AG04450 (cell line): Measurements from ENCODE around the gene IL24. TPM values are rescaled to one million over a fixed set of nuclear protein-coding genes. Genes with fewer than 3 reads are reported as not detected.

Experiments used
- CTCF ChIA-PET: fragments of 300-600, 350-600 bp; formaldehyde crosslinking; extraction: SDS; loops from one replicate; lab custom pipeline; 2022; ENCODE audit warnings: antibody characterized with exemption, inconsistent platforms; lab: Charles Lee
- POLR2A ChIA-PET: fragments of 350-600 bp; formaldehyde crosslinking; extraction: SDS; loops from one replicate; lab custom pipeline; 2021; ENCODE audit warnings: antibody characterized with exemption, inconsistent platforms; lab: Yijun Ruan, JAX
- DNase-seq: peaks from one replicate; pipeline ENCODE4 v3.0.0-alpha.2; 2011; ENCODE audit warnings: low read depth, low spot score
- H3K27ac ChIP-seq: one replicate; pipeline ENCODE4 v1.5.1; 2012; ENCODE audit warnings: low read depth, low read length, control low read depth
- H3K27me3 ChIP-seq: one replicate; pipeline ENCODE4 v1.6.0; 2012; ENCODE audit warnings: low read length; ENCODE audit not compliant: control insufficient read depth, insufficient read depth
- H3K4me3 ChIP-seq: 2 replicates; pipeline ENCODE4 v1.5.1; 2011; ENCODE audit warnings: mild to moderate bottlenecking, low read depth, low read length, control low read depth
- H3K9me3 ChIP-seq: 2 replicates; pipeline ENCODE4 v1.5.1; 2012; ENCODE audit warnings: low read length; ENCODE audit not compliant: control insufficient read depth, insufficient read depth
- CTCF ChIP-seq: IDR thresholded peaks from 2 replicates; pipeline ENCODE4 v1.5.1; 2011; ENCODE audit warnings: low read depth, low read length, control low read depth, inconsistent platforms
- polyA plus RNA-seq: library from polyadenylated mRNA; depleted of rRNA; stranded (reverse); fragments of >200 nt; gene quantifications from 2 replicates; pipeline ENCODE4 v1.2.3, GENCODE V29; 2011

Gene IL24
- polyA plus RNA-seq, 1 experiment, result 0.73 TPM

DNA sequence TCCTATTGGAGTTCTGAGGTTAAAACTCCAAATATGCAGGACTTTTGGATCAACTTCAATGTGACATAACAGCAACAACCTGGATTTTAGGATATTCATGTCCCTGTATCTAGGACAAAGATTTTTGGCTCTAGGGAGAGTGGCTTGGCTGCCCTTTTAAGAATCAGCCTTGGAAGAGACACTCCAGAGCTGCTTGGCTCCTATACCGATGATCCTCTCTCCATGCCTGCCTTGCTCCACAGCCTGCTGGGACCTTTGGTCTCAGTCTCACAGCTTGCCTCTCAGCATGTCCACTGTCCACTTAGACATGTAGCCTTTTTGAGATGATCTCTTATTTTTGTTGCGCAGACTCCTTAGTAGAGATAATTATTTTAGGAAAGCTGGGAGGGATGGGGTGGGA lies 29.0 kb downstream of the IL24 start:
- Histone ChIP-seq H3K4me3 (no peak overlapping the region), H3K27ac (no peak overlapping the region), H3K27me3 (peaks cover 3% of the 10 kb centered on the region), H3K9me3 (peaks cover 2% of the 10 kb centered on the region; the same call in 1 of the 2 replicates)
- no peak for DNase-seq
- no peak for TF ChIP-seq CTCF
- CTCF ChIA-PET, result interaction anchor here (0.7 to 1.5 kb wide), 2 partner anchors 9 to 14 kb away, joined by 3 to 9 read pairs; no protein-coding TSS in a partner anchor
- POLR2A ChIA-PET, result interaction anchor here (0.7 kb wide), 2 partner anchors 8 to 290 kb away, joined by 7 to 14 read pairs; no protein-coding TSS in a partner anchor

- Histone ChIP-seq H3K27ac (no peak overlapping the region), H3K4me3 (no peak overlapping the region), H3K27me3 (peaks cover 9% of the 10 kb centered on the region), H3K9me3 (no peaks in the 10 kb centered on the region)
- ChIA-PET CTCF (interaction anchor here (0.6 kb wide), 1 partner anchor 263 kb away, joined by 4 read pairs; no protein-coding TSS in a partner anchor), POLR2A (no interaction called here)
- TF ChIP-seq CTCF, result no peak
- no peak for DNase-seq
Measured at GRCh38 chr1:206929524-206929923, 32.3 kb downstream of the IL24 start.

- Histone ChIP-seq H3K9me3 (no peaks in the 10 kb centered on the region), H3K27me3 (peaks cover 11% of the 10 kb centered on the region), H3K4me3 (no peak overlapping the region), H3K27ac (no peak overlapping the region)
- CTCF ChIA-PET, result no interaction called here
- no peak for DNase-seq
- POLR2A ChIA-PET, result no interaction called here
- no peak for TF ChIP-seq CTCF
Measured at GRCh38 chr1:206930210-206930798, 33.1 kb downstream of the IL24 start.

GRCh38 chr1:206931709-206932108 lies 34.5 kb downstream of the IL24 start:
- DNase-seq, result no peak
- H3K4me3 ChIP-seq, result no peak overlapping the region
- peaks cover 15% of the 10 kb centered on the region for H3K27me3 ChIP-seq
- ChIA-PET CTCF (interaction anchor here (0.6 to 3.0 kb wide), 7 partner anchors 9 to 568 kb away, joined by 3 to 13 read pairs (median 4); no protein-coding TSS in a partner anchor), POLR2A (no interaction called here)
- H3K9me3 ChIP-seq, result no peaks in the 10 kb centered on the region; the same call in 1 of the 2 replicates
- H3K27ac ChIP-seq, result no peak overlapping the region
- peak; percentile 28 for TF ChIP-seq CTCF

GRCh38 chr1:206932177-206932576 lies 34.9 kb downstream of the IL24 start:
- CTCF ChIA-PET, result interaction anchor here (0.6 to 3.0 kb wide), 7 partner anchors 10 to 567 kb away, joined by 3 to 13 read pairs (median 4); no protein-coding TSS in a partner anchor
- H3K4me3 ChIP-seq, result no peak overlapping the region
- no peak for TF ChIP-seq CTCF
- POLR2A ChIA-PET, result no interaction called here
- H3K27me3 ChIP-seq, result peaks cover 18% of the 10 kb centered on the region
- H3K27ac ChIP-seq, result no peak overlapping the region
- no peaks in the 10 kb centered on the region; the same call in 1 of the 2 replicates for H3K9me3 ChIP-seq
- no peak for DNase-seq
